GM23248 (cell line): ENCODE measurements around the gene C1orf174. TPM values are rescaled to one million over a fixed set of nuclear protein-coding genes. Genes with fewer than 3 reads are reported as not detected.
"Not testable (repeated sequence)": the region's sequence is repeated elsewhere in the genome, so short reads cannot be mapped to it uniquely, and the experiment has no call there.

Source experiments
- DNase-seq: peaks from one replicate; pipeline ENCODE4 v3.0.0-alpha.2; 2015
- H2AFZ ChIP-seq: fragments of 200-600 bp; sonication (generic); 2 replicates; pipeline ENCODE4 v1.6.1; 2016; ENCODE audit warnings: antibody characterized with exemption
- H3F3A ChIP-seq: fragments of 200-600 bp; sonication (generic); 2 replicates; pipeline ENCODE4 v1.6.1; 2016; ENCODE audit warnings: mild to moderate bottlenecking, antibody characterized with exemption, mixed run types; ENCODE audit not compliant: insufficient read depth
- H3K27ac ChIP-seq: fragments of 200-600 bp; sonication (generic); 2 replicates; pipeline ENCODE4 v1.5.1; 2016; ENCODE audit warnings: mild to moderate bottlenecking
- H3K27me3 ChIP-seq: fragments of 200-600 bp; sonication (generic); replicated peaks from 2 replicates; pipeline ENCODE4 v1.6.1; 2016; ENCODE audit warnings: mild to moderate bottlenecking; ENCODE audit not compliant: insufficient read depth
- H3K36me3 ChIP-seq: fragments of 200-600 bp; sonication (generic); 2 replicates; pipeline ENCODE4 v1.6.1; 2016; ENCODE audit warnings: low read depth, mild to moderate bottlenecking
- H3K4me1 ChIP-seq: fragments of 200-600 bp; sonication (generic); 2 replicates; pipeline ENCODE4 v1.6.1; 2016; ENCODE audit warnings: mild to moderate bottlenecking; ENCODE audit not compliant: insufficient read depth
- H3K4me2 ChIP-seq: fragments of 200-600 bp; sonication (generic); one replicate; pipeline ENCODE4 v1.6.1; 2016; ENCODE audit warnings: mild to moderate bottlenecking; ENCODE audit not compliant: unreplicated experiment
- H3K4me3 ChIP-seq: fragments of 200-600 bp; sonication (generic); 2 replicates; pipeline ENCODE4 v1.5.1; 2016; ENCODE audit warnings: mild to moderate bottlenecking
- H3K79me2 ChIP-seq: fragments of 200-600 bp; sonication (generic); 2 replicates; pipeline ENCODE4 v1.6.1; 2016; ENCODE audit warnings: mild to moderate bottlenecking; ENCODE audit not compliant: insufficient read depth
- H3K9ac ChIP-seq: fragments of 200-600 bp; sonication (generic); 2 replicates; pipeline ENCODE4 v1.6.1; 2016; ENCODE audit warnings: mild to moderate bottlenecking
- H3K9me2 ChIP-seq: fragments of 200-600 bp; sonication (generic); 2 replicates; pipeline ENCODE4 v1.6.1; 2016; ENCODE audit warnings: mixed run types, mild to moderate bottlenecking, moderate library complexity; ENCODE audit not compliant: insufficient read depth
- H3K9me3 ChIP-seq: fragments of 200-600 bp; sonication (generic); one replicate; pipeline ENCODE4 v1.6.1; 2017; ENCODE audit warnings: low read depth
- H4K20me1 ChIP-seq: fragments of 200-600 bp; sonication (generic); 2 replicates; pipeline ENCODE4 v1.6.0; 2016; ENCODE audit not compliant: insufficient read depth
- EZH2 ChIP-seq: fragments of 200-600 bp; sonication (generic); IDR thresholded peaks from 2 replicates; pipeline ENCODE4 v1.6.1; 2018; ENCODE audit warnings: antibody characterized with exemption, mild to moderate bottlenecking; ENCODE audit not compliant: insufficient read depth, poor library complexity, severe bottlenecking
- EZH2phosphoT487 ChIP-seq: fragments of 200-600 bp; sonication (generic); IDR thresholded peaks from 2 replicates; pipeline ENCODE4 v1.6.1; 2018; ENCODE audit warnings: antibody characterized with exemption, moderate library complexity, mild to moderate bottlenecking, low read depth; ENCODE audit not compliant: insufficient read depth
- WGBS, 2 experiments: methylation state at CpG; one replicate each; pipeline ENCODE4 v1.1.6; 2015 to 2017; ENCODE audit warnings: low lambda C conversion rate in 2 of 2, low coverage in 1 of 2; ENCODE audit errors: missing lambda C conversion rate in 2 of 2; 5-methylcytosine and 5-hydroxymethylcytosine counted together
- in situ Hi-C: fragments of 300-500 bp; cut with MboI; formaldehyde crosslinking; loops from 2 replicates; pipeline ENCODE4 v1.15.0; 2020
- polyA plus RNA-seq: library from polyadenylated mRNA; unstranded; fragments of >200 nt; fragmentation: Nextera tagmentation; extraction: Ambion mirVana; gene quantifications from 2 replicates; pipeline ENCODE4 v1.2.1, GENCODE V29; 2016
- total RNA-seq: library from RNA; depleted of rRNA; stranded (reverse); fragments of >200 nt; shearing (Covaris generic); gene quantifications from 2 replicates; pipeline ENCODE4 v1.2.3, GENCODE V29; 2014

The C1orf174 gene
- total and polyA plus RNA-seq, 2 experiments from 2014 or later: 33.2 to 36.9 TPM

DNA sequence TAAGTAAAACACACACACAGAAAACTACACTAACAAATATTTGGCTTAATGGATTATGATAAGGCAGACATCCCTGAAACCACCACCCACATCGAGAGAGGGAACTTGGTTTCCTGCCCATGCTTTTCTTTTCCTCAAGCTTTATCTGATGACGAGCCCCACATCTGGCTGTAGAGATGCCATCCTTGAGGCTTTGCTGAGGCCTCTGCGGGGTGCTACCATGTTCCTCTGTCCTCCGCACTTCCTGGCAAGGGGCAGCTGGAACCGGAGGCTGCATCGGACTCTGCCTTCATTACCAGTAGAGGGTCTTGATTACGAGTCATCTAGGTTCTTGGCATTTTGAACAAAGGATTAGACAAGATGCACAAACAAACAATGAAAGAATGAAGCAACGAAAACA is 21.7 kb upstream of the C1orf174 start:
- TF ChIP-seq EZH2 (no peak), EZH2phosphoT487 (no peak)
- no peak overlapping the region for H3K27ac ChIP-seq
- in situ Hi-C loops: loop anchor here (25.0 kb wide), 1 partner anchor 1991 kb away; no protein-coding TSS in a partner anchor
- H2AFZ ChIP-seq: no peak overlapping the region
- no peaks in the 10 kb centered on the region for H4K20me1 ChIP-seq
- H3K9ac ChIP-seq: no peak overlapping the region
- no peaks in the 10 kb centered on the region for H3F3A ChIP-seq
- H3K9me2 ChIP-seq: no peaks in the 10 kb centered on the region
- DNase-seq: no peak
- no peak overlapping the region for H3K4me2 ChIP-seq
- H3K27me3 ChIP-seq: peaks cover 4% of the 10 kb centered on the region; the same call in 1 of the 2 replicates
- H3K4me3 ChIP-seq: no peak overlapping the region
- no peaks in the 10 kb centered on the region for H3K79me2 ChIP-seq
- no peaks in the 10 kb centered on the region for H3K9me3 ChIP-seq
- no peaks in the 10 kb centered on the region for H3K4me1 ChIP-seq
- H3K36me3 ChIP-seq: no peaks in the 10 kb centered on the region
- 48 to 52% methylated on average over 8 of the region's 8 CpGs for WGBS, 2 experiments

DNA sequence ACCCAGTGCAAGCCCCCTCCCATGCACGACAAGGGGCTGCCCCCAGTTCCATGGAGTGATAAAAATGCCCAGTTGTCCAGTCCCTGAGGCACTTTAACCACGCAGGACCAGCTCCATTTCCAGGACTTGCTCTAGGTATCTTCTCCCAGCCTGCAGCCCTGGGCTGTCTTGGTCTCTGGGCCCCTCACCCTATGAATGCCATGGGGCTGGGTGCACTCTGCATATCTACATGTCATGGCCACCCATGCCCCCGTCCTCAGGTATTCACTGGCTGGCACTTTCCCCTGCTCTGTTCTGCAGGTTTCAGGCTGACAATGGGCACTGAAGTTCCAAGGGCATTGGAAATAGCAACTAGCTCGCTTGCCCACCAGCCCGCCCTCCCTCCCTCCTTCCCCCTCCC is 19.6 kb upstream of the C1orf174 start:
- Histone ChIP-seq H2AFZ (no peak overlapping the region), H3K27ac (no peak overlapping the region), H3K36me3 (no peaks in the 10 kb centered on the region), H3K9me2 (no peaks in the 10 kb centered on the region), H3K4me1 (no peaks in the 10 kb centered on the region), H3K79me2 (no peaks in the 10 kb centered on the region), H3K9me3 (no peaks in the 10 kb centered on the region), H3F3A (no peaks in the 10 kb centered on the region), H3K27me3 (peaks cover 4% of the 10 kb centered on the region; the same call in 1 of the 2 replicates), H3K4me3 (no peak overlapping the region), H4K20me1 (no peaks in the 10 kb centered on the region), H3K4me2 (no peak overlapping the region), H3K9ac (no peak overlapping the region)
- no peak for TF ChIP-seq EZH2phosphoT487
- no peak for TF ChIP-seq EZH2
- DNase-seq: no peak
- WGBS, 2 experiments: 34 to 39% methylated on average over 3 to 5 of the region's 5 CpGs
- in situ Hi-C loops: loop anchor here (25.0 kb wide), 1 partner anchor 1993 kb away; no protein-coding TSS in a partner anchor

- Histone ChIP-seq H3K36me3 (no peaks in the 10 kb centered on the region), H4K20me1 (no peaks in the 10 kb centered on the region), H3K4me1 (no peaks in the 10 kb centered on the region), H3K4me2 (no peak overlapping the region), H3K9me2 (no peaks in the 10 kb centered on the region), H3K4me3 (no peak overlapping the region), H3K27me3 (peaks cover 4% of the 10 kb centered on the region; the same call in 1 of the 2 replicates), H3K9me3 (no peaks in the 10 kb centered on the region), H3K9ac (no peak overlapping the region), H3F3A (no peaks in the 10 kb centered on the region), H3K27ac (no peak overlapping the region), H3K79me2 (no peaks in the 10 kb centered on the region), H2AFZ (no peak overlapping the region)
- TF ChIP-seq EZH2phosphoT487 (no peak), EZH2 (no peak)
- DNase-seq: no peak
- 54 to 59% methylated on average over 15 of the region's 15 CpGs for WGBS, 2 experiments
- in situ Hi-C loops: loop anchor here (25.0 kb wide), 1 partner anchor 1993 kb away; no protein-coding TSS in a partner anchor
Observed at GRCh38 chr1:3918966-3919611, 19.0 kb upstream of the C1orf174 start.

DNA sequence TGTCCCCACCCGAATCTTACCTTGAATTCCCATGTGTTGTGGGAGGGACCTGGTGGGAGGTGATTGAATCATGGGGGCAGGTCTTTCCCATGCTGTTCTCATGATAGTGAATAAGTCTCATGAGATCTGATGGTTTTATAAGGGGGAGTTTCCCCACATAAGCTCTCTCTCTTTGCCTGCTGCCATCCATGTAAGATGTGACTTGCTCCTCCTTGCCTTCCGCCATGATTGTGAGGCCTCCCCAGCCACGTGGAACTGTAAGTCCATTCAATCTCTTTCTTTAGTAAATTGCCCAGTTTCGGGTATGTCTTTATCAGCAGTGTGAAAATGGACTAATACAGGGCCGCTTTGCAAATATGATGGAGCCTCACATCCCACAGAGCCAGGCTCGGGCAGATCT is 18.3 kb upstream of the C1orf174 start:
- not testable (repeated sequence) for H3K9me3 ChIP-seq, H3K27me3 ChIP-seq, H4K20me1 ChIP-seq, H3K9ac ChIP-seq, H3K4me2 ChIP-seq, H3K36me3 ChIP-seq, H3F3A ChIP-seq, H2AFZ ChIP-seq, H3K79me2 ChIP-seq, H3K27ac ChIP-seq, H3K9me2 ChIP-seq, H3K4me3 ChIP-seq, H3K4me1 ChIP-seq, DNase-seq
- WGBS, 2 experiments: 40 to 44% methylated on average over 6 of the region's 6 CpGs
- in situ Hi-C loops: loop anchor here (25.0 kb wide), 1 partner anchor 1994 kb away; no protein-coding TSS in a partner anchor
